ENCODE data around the gene POLR1A.

DNA sequence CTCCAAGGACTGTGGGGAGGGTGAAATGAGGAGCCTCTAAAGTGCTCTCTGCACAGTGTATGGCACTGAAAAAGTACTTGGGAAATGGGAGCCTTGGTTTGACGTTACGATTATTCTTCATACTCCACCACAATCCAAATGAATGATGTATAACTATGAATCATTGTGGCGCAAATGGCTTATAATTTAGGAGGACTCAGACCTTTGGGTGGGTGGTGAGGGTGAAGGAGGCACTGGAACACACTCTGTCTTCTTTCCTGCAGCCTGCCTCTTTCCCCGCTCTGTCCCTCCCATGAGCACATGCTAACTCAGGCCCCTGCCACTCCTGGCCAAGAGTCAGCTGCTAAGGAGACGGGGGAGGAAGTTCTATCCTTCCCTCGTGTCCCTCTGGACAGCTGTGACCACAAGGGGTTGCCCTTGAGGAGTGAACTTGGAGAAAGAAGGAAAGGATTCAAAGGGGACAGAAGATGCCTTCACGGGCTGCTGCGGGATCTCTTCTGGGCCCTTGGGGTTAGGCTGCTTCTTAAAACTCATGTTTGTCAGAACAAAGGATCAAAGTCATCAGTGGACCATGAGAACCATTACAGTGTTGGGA lies 36.5 kb downstream of the POLR1A start:
- TF ChIP-seq OSR1 (CRISPR knock-in tag; IDR thresholded peaks at IDR 0.05) (no peak), CSDC2 (CRISPR knock-in tag; IDR thresholded peaks at IDR 0.05) (no peak), RARB (CRISPR knock-in tag; IDR thresholded peaks at IDR 0.05) (no peak), ESRRG (CRISPR knock-in tag; IDR thresholded peaks at IDR 0.05) (no peak), ARNTL (CRISPR knock-in tag; IDR thresholded peaks at IDR 0.05; ENCODE audit: borderline replicate concordance, low read depth) (no peak), ZFP30 (CRISPR knock-in tag; IDR thresholded peaks at IDR 0.05) (no peak)
- TF ChIP-seq, protein P1, sequence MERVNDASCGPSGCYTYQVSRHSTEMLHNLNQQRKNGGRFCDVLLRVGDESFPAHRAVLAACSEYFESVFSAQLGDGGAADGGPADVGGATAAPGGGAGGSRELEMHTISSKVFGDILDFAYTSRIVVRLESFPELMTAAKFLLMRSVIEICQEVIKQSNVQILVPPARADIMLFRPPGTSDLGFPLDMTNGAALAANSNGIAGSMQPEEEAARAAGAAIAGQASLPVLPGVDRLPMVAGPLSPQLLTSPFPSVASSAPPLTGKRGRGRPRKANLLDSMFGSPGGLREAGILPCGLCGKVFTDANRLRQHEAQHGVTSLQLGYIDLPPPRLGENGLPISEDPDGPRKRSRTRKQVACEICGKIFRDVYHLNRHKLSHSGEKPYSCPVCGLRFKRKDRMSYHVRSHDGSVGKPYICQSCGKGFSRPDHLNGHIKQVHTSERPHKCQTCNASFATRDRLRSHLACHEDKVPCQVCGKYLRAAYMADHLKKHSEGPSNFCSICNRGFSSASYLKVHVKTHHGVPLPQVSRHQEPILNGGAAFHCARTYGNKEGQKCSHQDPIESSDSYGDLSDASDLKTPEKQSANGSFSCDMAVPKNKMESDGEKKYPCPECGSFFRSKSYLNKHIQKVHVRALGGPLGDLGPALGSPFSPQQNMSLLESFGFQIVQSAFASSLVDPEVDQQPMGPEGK (CRISPR knock-in tag; IDR thresholded peaks at IDR 0.05; ENCODE audit: borderline replicate concordance) = no peak
- TF ChIP-seq, protein P2, sequence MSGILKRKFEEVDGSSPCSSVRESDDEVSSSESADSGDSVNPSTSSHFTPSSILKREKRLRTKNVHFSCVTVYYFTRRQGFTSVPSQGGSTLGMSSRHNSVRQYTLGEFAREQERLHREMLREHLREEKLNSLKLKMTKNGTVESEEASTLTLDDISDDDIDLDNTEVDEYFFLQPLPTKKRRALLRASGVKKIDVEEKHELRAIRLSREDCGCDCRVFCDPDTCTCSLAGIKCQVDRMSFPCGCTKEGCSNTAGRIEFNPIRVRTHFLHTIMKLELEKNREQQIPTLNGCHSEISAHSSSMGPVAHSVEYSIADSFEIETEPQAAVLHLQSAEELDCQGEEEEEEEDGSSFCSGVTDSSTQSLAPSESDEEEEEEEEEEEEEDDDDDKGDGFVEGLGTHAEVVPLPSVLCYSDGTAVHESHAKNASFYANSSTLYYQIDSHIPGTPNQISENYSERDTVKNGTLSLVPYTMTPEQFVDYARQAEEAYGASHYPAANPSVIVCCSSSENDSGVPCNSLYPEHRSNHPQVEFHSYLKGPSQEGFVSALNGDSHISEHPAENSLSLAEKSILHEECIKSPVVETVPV (CRISPR knock-in tag; IDR thresholded peaks at IDR 0.05) = no peak

Measured in SK-N-SH treated with all-trans-retinoic acid at 6 μM for 48 hours (cell line).